Measurements from ENCODE around the gene TUBB1.

TUBB1 gene

GRCh38 chr20:59004493-59004762 lies 14.8 kb upstream of the TUBB1 start:
- peak overlapping the region; percentile 86 to 94 for H3K27ac ChIP-seq
- peak in 1 of 2 donors; percentile 69 for DNase-seq

GRCh38 chr20:59004763-59005522 lies 14.3 kb upstream of the TUBB1 start:
- peaks cover 0 to 55% (median 35%) of the 10 kb centered on the region in 4 donors for H3K4me1 ChIP-seq
- peak overlapping the region; percentile 80 to 90 for H3K4me3 ChIP-seq
- intact Hi-C loops (cut with DNase I; ENCODE audit: low total_unique reads) = no loop called here
- H3K27me3 ChIP-seq = no peaks in the 10 kb centered on the region
- peak overlapping the region; percentile 86 to 94 for H3K27ac ChIP-seq
- TF ChIP-seq CTCF (IDR thresholded peaks at IDR 0.05) = no peak
- DNase-seq = peak; percentile 67 to 80
- H3K9me3 ChIP-seq = no peaks in the 10 kb centered on the region
- H3K36me3 ChIP-seq = peaks cover 11 to 29% (median 20%) of the 10 kb centered on the region in 3 donors

More at GRCh38 chr20:59004493-59004762, 14.8 kb upstream of the TUBB1 start:
- H3K9me3 ChIP-seq = no peaks in the 10 kb centered on the region
- intact Hi-C loops (cut with DNase I; ENCODE audit: low total_unique reads) = no loop called here
- H3K36me3 ChIP-seq = peaks cover 11 to 34% (median 22%) of the 10 kb centered on the region in 3 donors
- H3K4me1 ChIP-seq = peaks cover 0 to 50% (median 35%) of the 10 kb centered on the region in 4 donors
- H3K4me3 ChIP-seq = peak overlapping the region in 1 of 2 donors; percentile 90
- H3K27me3 ChIP-seq = no peaks in the 10 kb centered on the region
- no peak for TF ChIP-seq CTCF (IDR thresholded peaks at IDR 0.05)

GRCh38 chr20:59005523-59006166 lies 13.6 kb upstream of the TUBB1 start:
- Histone ChIP-seq H3K4me3 (peak overlapping the region; percentile 80 to 90), H3K27me3 (no peaks in the 10 kb centered on the region), H3K27ac (peak overlapping the region; percentile 86 to 94), H3K4me1 (peaks cover 0 to 62% (median 39%) of the 10 kb centered on the region in 4 donors), H3K36me3 (peaks cover 9 to 22% (median 14%) of the 10 kb centered on the region in 3 donors), H3K9me3 (no peaks in the 10 kb centered on the region)
- no peak for TF ChIP-seq CTCF (IDR thresholded peaks at IDR 0.05)
- peak in 1 of 2 donors; percentile 55 for DNase-seq
- intact Hi-C loops (cut with DNase I; ENCODE audit: low total_unique reads) = no loop called here

GRCh38 chr20:59006167-59006863 lies 12.9 kb upstream of the TUBB1 start:
- Histone ChIP-seq H3K4me3 (peak overlapping the region; percentile 80 to 90), H3K36me3 (peaks cover 2 to 15% (median 8%) of the 10 kb centered on the region in 3 donors), H3K4me1 (peaks cover 0 to 69% (median 46%) of the 10 kb centered on the region in 4 donors), H3K27ac (peak overlapping the region; percentile 86 to 94), H3K27me3 (no peaks in the 10 kb centered on the region), H3K9me3 (no peaks in the 10 kb centered on the region)
- TF ChIP-seq CTCF (IDR thresholded peaks at IDR 0.05) = no peak
- DNase-seq = peak in 1 of 2 donors; percentile 67
- intact Hi-C loops (cut with DNase I; ENCODE audit: low total_unique reads) = no loop called here

GRCh38 chr20:59006864-59007664 lies 12.2 kb upstream of the TUBB1 start, which contains the start of gene CTSZ:
Gene CTSZ, minus strand, starts transcription at chr20:59007254. Its CDS starts 126 bp downstream, at chr20:59007128.
- intact Hi-C loops (cut with DNase I; ENCODE audit: low total_unique reads) = no loop called here
- Histone ChIP-seq H3K9me3 (no peaks in the 10 kb centered on the region), H3K4me1 (peaks cover 0 to 76% (median 51%) of the 10 kb centered on the region in 4 donors), H3K27ac (peak within 1 kb of the TSS; percentile 86 to 94), H3K4me3 (peak within 1 kb of the TSS; percentile 80 to 90), H3K27me3 (no peaks in the 10 kb centered on the region), H3K36me3 (peaks cover 0 to 7% (median under 1%) of the 10 kb centered on the region in 3 donors)
- DNase-seq = peak in 1 of 2 donors; percentile 79
- TF ChIP-seq CTCF (IDR thresholded peaks at IDR 0.05) = no peak

Data from tibial artery (tissue), 4 donors.